Measurements from ENCODE around the gene UNC5A.

Gene UNC5A

GRCh38 chr5:176806137-176806536, 4.2 kb upstream of the UNC5A start:
- TF ChIP-seq SIN3A (IDR thresholded peaks at IDR 0.05; ENCODE audit: borderline replicate concordance, insufficient read depth, low read length) (no peak), FOXP2 (optimal IDR thresholded peaks at IDR 0.05; ENCODE audit: borderline replicate concordance, extremely low read depth, extremely low read length, insufficient read depth) (no peak), TAF1 (IDR thresholded peaks at IDR 0.05; ENCODE audit: borderline replicate concordance, insufficient read depth, low read length) (no peak), REST (IDR thresholded peaks at IDR 0.05; ENCODE audit: insufficient read depth in 1 of 2, low read depth in 2 of 2, low read length in 2 of 2) (peak; percentile 77 to 94), POLR2AphosphoS5 (IDR thresholded peaks at IDR 0.05; ENCODE audit: low read depth, low read length) (no peak)

GRCh38 chr5:176809544-176810080, 747 bp upstream of the UNC5A start:
- TF ChIP-seq SIN3A (IDR thresholded peaks at IDR 0.05; ENCODE audit: borderline replicate concordance, insufficient read depth, low read length): no peak
- TF ChIP-seq POLR2AphosphoS5 (IDR thresholded peaks at IDR 0.05; ENCODE audit: low read depth, low read length): no peak
- TF ChIP-seq TAF1 (IDR thresholded peaks at IDR 0.05; ENCODE audit: borderline replicate concordance, insufficient read depth, low read length): no peak
- no peak for TF ChIP-seq REST (IDR thresholded peaks at IDR 0.05; ENCODE audit: insufficient read depth in 1 of 2, low read depth in 2 of 2, low read length in 2 of 2)
- TF ChIP-seq FOXP2 (optimal IDR thresholded peaks at IDR 0.05; ENCODE audit: borderline replicate concordance, extremely low read depth, extremely low read length, insufficient read depth): no peak

- TF ChIP-seq REST (IDR thresholded peaks at IDR 0.05; ENCODE audit: insufficient read depth in 1 of 2, low read depth in 2 of 2, low read length in 2 of 2) (no peak), FOXP2 (optimal IDR thresholded peaks at IDR 0.05; ENCODE audit: borderline replicate concordance, extremely low read depth, extremely low read length, insufficient read depth) (no peak), TAF1 (IDR thresholded peaks at IDR 0.05; ENCODE audit: borderline replicate concordance, insufficient read depth, low read length) (no peak), SIN3A (IDR thresholded peaks at IDR 0.05; ENCODE audit: borderline replicate concordance, insufficient read depth, low read length) (no peak), POLR2AphosphoS5 (IDR thresholded peaks at IDR 0.05; ENCODE audit: low read depth, low read length) (no peak)
Measured at GRCh38 chr5:176810687-176811501, 535 bp downstream of the UNC5A start.

GRCh38 chr5:176812269-176813259, 2.2 kb downstream of the UNC5A start:
- no peak for TF ChIP-seq SIN3A (IDR thresholded peaks at IDR 0.05; ENCODE audit: borderline replicate concordance, insufficient read depth, low read length)
- TF ChIP-seq FOXP2 (optimal IDR thresholded peaks at IDR 0.05; ENCODE audit: borderline replicate concordance, extremely low read depth, extremely low read length, insufficient read depth): peak; percentile 20
- no peak for TF ChIP-seq POLR2AphosphoS5 (IDR thresholded peaks at IDR 0.05; ENCODE audit: low read depth, low read length)
- no peak for TF ChIP-seq REST (IDR thresholded peaks at IDR 0.05; ENCODE audit: insufficient read depth in 1 of 2, low read depth in 2 of 2, low read length in 2 of 2)
- TF ChIP-seq TAF1 (IDR thresholded peaks at IDR 0.05; ENCODE audit: borderline replicate concordance, insufficient read depth, low read length): no peak

Measured in PFSK-1 (cell line).